GM21529 (cell line): Measurements from ENCODE around the gene RFWD3.
"Not testable (repeated sequence)": the region's sequence is repeated elsewhere in the genome, so short reads cannot be mapped to it uniquely, and the experiment has no call there.

Experiments used
- ATAC-seq: cut with Tn5 transposase; IDR thresholded peaks from one replicate; pipeline ENCODE4 v1.9.1; 2021; ENCODE audit not compliant: unreplicated experiment

The RFWD3 gene

DNA sequence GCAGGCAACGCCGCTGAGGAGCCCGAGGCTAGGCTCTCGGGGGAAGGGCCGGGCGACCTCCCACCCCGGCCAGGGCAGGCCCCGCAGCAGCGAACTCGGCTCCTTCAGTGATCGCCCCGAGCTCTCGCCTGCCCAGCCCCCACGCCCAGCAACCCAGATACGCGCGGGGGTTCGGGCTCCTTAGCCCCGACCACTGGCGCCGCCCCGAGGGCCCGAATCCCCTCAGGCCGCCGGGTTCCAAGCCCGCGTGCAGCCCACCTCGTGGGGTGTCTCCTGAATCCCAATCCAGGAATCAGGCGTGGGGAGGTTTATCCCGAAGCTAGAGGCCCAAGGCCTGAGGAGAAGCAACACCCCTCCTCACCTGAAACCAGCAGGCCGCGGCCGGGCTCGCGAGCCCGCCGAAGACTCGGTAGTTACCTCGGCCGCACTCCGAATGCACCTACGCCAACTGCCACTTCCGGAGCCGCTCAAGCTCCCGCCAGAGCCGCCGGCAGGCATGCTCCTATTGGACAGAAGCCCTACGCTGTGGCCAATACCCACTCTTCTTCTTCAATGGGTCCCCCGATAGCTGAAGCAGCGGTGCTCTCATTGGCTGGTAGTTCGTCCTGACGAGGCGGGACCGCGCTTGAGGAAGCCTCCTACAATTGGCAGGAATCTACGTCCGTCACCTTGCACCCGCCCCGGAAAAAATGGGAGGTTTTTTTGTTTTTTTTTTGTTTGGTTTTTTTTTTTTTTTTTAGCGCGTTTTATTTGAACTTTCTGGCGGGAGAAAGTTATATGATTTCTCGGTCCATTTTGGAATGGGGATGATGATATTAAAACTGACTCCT, at the start of gene RFWD3:
Gene RFWD3 (minus strand): TSS at position 453 of the 830 bp plus-strand sequence. CDS start 5,428 bp downstream, outside the sequence.
- peak; percentile 100 for ATAC-seq

DNA sequence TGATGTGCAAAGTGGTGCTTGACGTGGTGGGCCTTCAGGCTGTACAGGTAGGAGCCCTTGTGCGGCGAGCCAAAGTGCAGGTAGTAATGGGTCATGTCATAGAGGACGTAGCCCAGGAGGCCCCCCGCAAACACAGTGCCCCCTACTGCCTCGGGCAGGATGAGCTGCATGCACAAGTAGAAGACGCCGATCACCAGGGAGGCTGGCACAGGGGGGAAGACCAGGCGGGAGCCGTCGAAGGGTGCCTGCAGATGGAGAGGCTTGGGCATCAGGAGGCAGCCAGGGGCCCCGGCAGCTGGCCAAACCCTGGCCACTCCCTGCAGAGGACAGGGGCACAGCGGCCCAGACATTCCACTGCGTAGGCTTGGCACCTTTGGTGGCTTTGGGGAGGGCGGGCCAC, 49.7 kb upstream of the RFWD3 start:
- ATAC-seq: no peak

DNA sequence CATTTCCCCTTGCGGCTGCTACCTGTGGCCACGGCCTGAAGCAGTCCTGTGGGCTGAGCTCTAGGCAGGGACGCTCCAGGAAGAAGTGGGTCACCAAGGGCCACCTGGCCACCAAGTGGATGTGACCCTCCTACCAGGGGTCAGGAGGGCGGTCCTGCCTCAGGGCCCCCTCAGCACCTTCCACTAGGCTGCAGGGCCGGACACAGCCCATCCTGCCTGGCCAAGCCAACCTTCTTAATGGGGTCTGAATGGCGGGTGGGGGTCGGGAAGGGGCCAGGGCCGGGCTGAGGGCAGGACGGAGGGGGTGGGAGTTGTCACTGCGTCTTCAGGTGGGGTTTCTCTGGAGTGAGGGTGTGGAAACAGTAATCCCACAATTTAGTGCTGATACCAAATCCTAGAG, 47.2 kb upstream of the RFWD3 start:
- no peak for ATAC-seq

- no peak for ATAC-seq
Measured at GRCh38 chr16:74713325-74713724, 46.6 kb upstream of the RFWD3 start.

GRCh38 chr16:74711938-74712337, 45.3 kb upstream of the RFWD3 start:
- no peak for ATAC-seq

- ATAC-seq: no peak
Measured at GRCh38 chr16:74710401-74710800, 43.7 kb upstream of the RFWD3 start.

DNA sequence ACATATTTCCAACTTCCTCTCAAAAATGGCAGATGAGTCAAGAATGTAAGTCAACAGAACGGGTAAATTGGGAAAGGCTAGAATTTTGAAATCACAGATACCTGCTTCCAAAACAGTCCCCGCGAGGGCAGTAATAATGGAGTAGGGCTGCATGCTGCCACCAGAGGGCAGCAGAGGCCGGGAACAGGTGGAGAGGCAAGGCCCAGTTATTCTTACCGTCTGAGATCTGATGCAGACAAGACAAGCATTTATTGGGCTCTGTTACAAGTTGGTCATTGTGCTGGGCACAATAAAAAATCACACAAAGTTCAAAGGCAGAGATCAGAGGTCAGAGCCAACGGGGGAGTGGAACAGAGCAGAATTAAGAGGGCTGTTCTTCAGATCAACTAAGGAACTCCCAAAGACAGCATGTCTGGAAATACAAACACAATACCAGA, 42.8 kb upstream of the RFWD3 start:
- ATAC-seq: peak; percentile 94

DNA sequence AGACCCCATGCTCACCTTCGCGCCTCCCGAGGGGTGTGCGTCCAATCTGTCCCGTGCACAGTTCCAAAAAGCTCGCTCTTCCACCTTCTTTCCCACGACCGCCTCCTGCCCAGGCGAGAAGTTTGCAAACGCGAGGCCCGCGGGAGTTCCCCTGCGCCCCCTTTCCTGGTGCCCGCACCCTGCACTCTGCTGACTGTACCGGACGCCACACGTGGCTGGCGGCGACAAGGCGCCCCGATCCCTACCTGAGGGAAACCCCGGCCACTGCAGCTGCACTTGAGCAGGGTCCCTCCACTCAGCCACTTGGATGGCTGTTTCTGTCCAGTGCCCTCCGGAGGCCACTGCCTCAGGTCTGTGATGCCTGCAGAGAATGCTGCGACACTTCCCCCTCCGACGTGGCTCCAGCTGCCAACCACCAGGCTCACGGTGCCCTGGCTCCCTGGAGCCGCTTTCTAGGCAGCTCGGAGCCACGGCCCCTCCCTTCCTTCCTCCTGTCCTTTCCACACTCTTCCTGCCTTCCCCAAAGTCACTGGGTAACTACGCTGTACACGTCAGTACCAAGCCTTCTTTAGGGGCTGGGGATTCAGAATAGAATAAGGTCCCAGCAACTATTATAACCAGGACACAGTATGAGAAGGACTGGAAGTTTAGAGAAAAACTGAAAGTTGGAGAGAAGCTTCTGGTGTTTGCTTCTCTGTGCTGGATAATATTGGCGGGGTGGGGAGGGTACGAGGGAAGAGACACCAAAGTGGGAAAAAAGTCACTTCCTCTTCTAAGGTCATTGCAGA, 34.0 kb upstream of the RFWD3 start, which contains the start of gene MLKL:
Gene MLKL (minus strand): TSS at position 425 of the 788 bp plus-strand sequence. CDS start 5,105 bp downstream, outside the sequence.
- ATAC-seq: peak; percentile 46

DNA sequence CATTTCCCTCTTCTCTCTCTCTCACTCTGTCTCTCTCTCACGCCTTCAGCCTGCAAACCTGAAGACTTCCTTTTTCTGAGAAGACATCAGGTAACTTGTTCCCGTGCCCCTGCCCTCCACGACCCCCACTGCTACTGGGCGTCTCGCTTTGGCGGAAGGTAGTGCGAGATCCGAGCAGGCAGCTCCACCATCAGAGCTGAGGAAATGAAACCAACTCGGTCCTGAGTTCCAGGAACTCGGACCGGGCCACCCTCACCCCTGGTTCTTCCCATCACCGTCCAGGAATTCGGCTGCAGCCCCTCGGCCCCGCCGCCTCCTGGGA, 33.4 kb upstream of the RFWD3 start:
- ATAC-seq: peak; percentile 12

- ATAC-seq: no peak
Measured at GRCh38 chr16:74699666-74700065, 33.0 kb upstream of the RFWD3 start.

- ATAC-seq: no peak
Measured at GRCh38 chr16:74698222-74698621, 31.5 kb upstream of the RFWD3 start.

DNA sequence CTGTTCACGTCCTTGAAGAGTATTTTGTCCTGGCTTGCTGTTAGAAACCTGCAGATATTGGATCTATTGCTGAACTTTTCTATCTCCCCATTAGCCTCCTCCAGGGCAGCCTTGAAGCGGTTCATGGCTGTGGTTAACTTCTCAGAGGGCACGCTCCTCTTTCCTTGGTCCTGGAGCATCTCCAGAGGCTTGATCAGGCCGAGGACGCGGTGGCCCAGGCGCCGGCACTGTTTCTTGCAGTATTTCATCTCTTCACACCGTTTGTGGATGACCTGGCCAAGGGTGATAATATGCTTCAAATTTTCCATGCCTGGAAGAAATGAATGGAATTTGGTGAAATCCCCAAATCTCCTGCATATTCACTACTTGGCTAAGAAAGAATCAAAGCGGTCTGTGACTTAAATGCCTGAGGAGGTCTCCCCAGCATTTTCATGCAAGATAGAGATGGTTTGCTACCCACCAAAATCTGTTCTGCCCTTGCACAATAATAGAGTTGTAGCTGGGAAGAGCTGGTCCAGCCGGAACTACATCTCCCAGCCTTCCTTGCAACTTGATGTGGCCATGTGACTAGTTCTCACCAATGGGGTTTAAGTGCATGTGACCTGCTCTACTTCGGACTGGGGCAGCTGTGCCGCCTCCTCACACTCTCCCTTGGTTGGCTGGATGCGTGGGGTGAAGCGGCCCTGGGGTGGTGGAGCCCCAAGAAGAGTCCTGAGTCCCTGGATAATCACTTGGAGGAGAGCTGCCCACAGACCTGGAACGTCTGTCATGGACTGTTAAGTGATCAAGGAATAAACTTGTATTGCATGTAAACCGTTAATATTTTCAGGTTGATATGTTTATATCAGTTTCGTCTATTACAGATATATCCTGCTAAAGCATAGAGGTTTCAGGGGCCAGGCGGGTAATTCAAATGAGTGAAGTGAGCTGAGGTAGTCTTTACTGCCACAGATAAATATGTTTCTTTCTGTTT, 29.1 kb upstream of the RFWD3 start:
- ATAC-seq: peak; percentile 86

DNA sequence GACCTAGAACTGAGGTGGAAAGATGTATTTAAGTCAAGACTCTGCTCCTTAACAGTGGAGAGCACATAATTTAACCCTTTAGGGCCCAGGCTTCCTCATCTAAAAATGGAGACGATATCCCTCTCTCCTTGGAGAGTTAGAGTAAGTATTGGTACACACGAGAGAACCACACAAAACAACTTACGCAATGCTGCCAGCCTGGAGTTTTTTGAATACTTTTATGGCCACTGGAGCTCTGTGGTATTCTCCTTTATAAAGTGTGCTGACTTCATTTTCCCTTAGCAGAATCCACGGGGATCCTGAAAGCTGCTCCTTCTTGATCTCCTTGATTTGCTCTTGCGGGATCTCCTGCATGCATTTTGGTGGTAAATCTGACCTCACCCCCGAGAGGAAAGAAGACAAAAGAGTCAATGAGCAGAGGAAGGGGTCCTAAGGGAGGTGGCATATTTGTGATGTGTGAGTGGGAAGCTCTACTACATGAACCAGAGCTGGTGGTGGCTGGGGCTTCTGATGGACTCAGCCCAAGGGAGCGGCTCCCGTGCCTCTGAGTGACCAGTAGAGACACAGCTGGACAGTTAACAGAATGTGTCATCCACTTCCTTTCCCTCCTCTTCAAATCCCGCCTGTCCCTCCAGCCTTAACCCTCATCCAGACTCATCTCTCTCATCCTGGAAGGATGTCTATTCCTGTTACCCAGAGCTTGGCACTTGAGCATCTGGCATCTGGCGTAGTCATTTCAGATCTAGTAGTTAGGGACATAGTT, 24.6 kb upstream of the RFWD3 start:
- no peak for ATAC-seq

GRCh38 chr16:74682556-74682955, 15.9 kb upstream of the RFWD3 start:
- ATAC-seq: no peak

GRCh38 chr16:74680681-74681080, 14.0 kb upstream of the RFWD3 start:
- ATAC-seq: no peak

GRCh38 chr16:74679983-74680382, 13.3 kb upstream of the RFWD3 start:
- no peak for ATAC-seq

GRCh38 chr16:74677868-74678267, 11.2 kb upstream of the RFWD3 start:
- ATAC-seq: no peak

- ATAC-seq: no peak
Measured at GRCh38 chr16:74673876-74674275, 7.2 kb upstream of the RFWD3 start.

DNA sequence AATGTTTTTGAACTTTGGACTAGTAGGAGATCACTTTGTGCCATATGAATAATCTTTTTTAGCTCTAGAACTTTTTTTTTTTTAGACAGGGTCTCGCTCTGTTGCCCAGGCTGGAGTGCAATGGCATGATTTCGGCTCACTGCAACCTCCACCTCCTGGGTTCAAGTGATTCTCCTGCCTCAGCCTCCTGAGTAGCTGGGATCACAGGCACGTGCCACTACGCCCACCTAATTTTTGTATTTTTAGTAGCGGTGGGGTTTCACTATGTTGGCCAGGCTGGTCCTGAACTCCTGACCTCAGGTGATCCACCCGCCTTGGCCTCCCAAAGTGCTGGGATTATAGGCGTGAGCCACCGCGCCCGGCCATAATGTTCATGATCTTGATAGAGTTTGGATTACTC, 2.2 kb upstream of the RFWD3 start:
- not testable (repeated sequence) for ATAC-seq

GRCh38 chr16:74667255-74667700, 601 bp upstream of the RFWD3 start:
- ATAC-seq: no peak
